ENCODE measurements around the gene MAP2K1.
"Not testable (repeated sequence)": the region's sequence is repeated elsewhere in the genome, so short reads cannot be mapped to it uniquely, and the experiment has no call there.

Gene MAP2K1

GRCh38 chr15:66386204-66387123 lies at the start of gene MAP2K1:
Gene MAP2K1, plus strand, starts transcription at chr15:66386912. Its CDS starts 436 bp downstream, at chr15:66387348.
- peak; percentile 97 for DNase-seq (ENCODE audit: low read depth)
- TF ChIP-seq CTCF (IDR thresholded peaks at IDR 0.05; ENCODE audit: low read depth, low read length) = peak; percentile 58
- TF ChIP-seq MAX (IDR thresholded peaks at IDR 0.05; ENCODE audit: low read depth, low read length) = peak; percentile 85
- peak; percentile 81 for TF ChIP-seq POLR2A (IDR thresholded peaks at IDR 0.05; ENCODE audit: extremely low read depth, insufficient read length)
- peak; percentile 91 for TF ChIP-seq MYC (IDR thresholded peaks at IDR 0.05; ENCODE audit: low read depth, low read length)
- H3K4me3 ChIP-seq (ENCODE audit: low read depth, low read length) = peak within 1 kb of the TSS; percentile 87

GRCh38 chr15:66348530-66348929 lies 38.2 kb upstream of the MAP2K1 start:
- not testable (repeated sequence) for DNase-seq (ENCODE audit: low read depth); H3K4me3 ChIP-seq (ENCODE audit: low read depth, low read length)

GRCh38 chr15:66356077-66356358 lies 30.7 kb upstream of the MAP2K1 start:
- TF ChIP-seq MAX (IDR thresholded peaks at IDR 0.05; ENCODE audit: low read depth, low read length) (no peak), CTCF (IDR thresholded peaks at IDR 0.05; ENCODE audit: low read depth, low read length) (no peak), MYC (IDR thresholded peaks at IDR 0.05; ENCODE audit: low read depth, low read length) (no peak), POLR2A (IDR thresholded peaks at IDR 0.05; ENCODE audit: extremely low read depth, insufficient read length) (no peak)
- DNase-seq (ENCODE audit: low read depth) = no peak
- peak overlapping the region; percentile 71 for H3K4me3 ChIP-seq (ENCODE audit: low read depth, low read length)

GRCh38 chr15:66356359-66357236 lies 30.1 kb upstream of the MAP2K1 start, which contains the start of gene TIPIN:
Gene TIPIN, minus strand, starts transcription at chr15:66356685. Its CDS starts 3,738 bp downstream, at chr15:66352947.
- TF ChIP-seq MYC (IDR thresholded peaks at IDR 0.05; ENCODE audit: low read depth, low read length) = peak; percentile 93
- peak; percentile 84 for TF ChIP-seq MAX (IDR thresholded peaks at IDR 0.05; ENCODE audit: low read depth, low read length)
- peak; percentile 91 for TF ChIP-seq POLR2A (IDR thresholded peaks at IDR 0.05; ENCODE audit: extremely low read depth, insufficient read length)
- TF ChIP-seq CTCF (IDR thresholded peaks at IDR 0.05; ENCODE audit: low read depth, low read length) = no peak
- peak within 1 kb of the TSS; percentile 71 for H3K4me3 ChIP-seq (ENCODE audit: low read depth, low read length)
- peak; percentile 97 for DNase-seq (ENCODE audit: low read depth)

GRCh38 chr15:66359740-66360139 lies 27.0 kb upstream of the MAP2K1 start:
- TF ChIP-seq CTCF (IDR thresholded peaks at IDR 0.05; ENCODE audit: low read depth, low read length) = no peak
- no peak for TF ChIP-seq POLR2A (IDR thresholded peaks at IDR 0.05; ENCODE audit: extremely low read depth, insufficient read length)
- no peak for TF ChIP-seq MAX (IDR thresholded peaks at IDR 0.05; ENCODE audit: low read depth, low read length)
- H3K4me3 ChIP-seq (ENCODE audit: low read depth, low read length) = no peak overlapping the region
- no peak for DNase-seq (ENCODE audit: low read depth)

GRCh38 chr15:66361745-66362460 lies 24.8 kb upstream of the MAP2K1 start:
- DNase-seq (ENCODE audit: low read depth) = not testable (repeated sequence)

More at GRCh38 chr15:66361745-66362460, 24.8 kb upstream of the MAP2K1 start:
- H3K4me3 ChIP-seq (ENCODE audit: low read depth, low read length) = not testable (repeated sequence)

All from NB4 (cell line).